Measurements from ENCODE around the gene SEPTIN7.

DNA sequence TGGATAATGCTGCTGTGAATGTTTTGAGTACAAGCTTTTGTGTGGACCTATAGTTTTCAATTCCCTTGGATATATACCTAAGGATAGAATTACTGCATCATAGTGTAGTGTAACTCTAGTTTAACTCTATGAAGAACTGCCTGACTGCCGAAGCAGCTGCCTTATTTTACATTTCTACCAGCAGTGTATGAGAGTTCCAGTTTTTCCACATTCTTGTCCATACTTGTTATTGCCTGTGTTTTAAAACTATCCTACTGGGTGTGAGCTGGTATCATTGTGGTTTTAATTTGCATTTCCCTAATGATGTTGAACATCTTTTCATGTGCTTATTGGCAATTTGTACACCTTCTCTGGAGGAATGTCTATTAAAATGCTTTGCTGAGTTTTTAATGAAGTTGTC lies 15.7 kb downstream of the SEPTIN7 start:
- TF ChIP-seq CEBPB (IDR thresholded peaks at IDR 0.05; ENCODE audit: low read depth, low read length) (no peak), BHLHE40 (IDR thresholded peaks at IDR 0.05; ENCODE audit: low read depth, low read length) (no peak), POLR2A (IDR thresholded peaks at IDR 0.05; ENCODE audit: low read depth, low read length) (no peak), MAFK (IDR thresholded peaks at IDR 0.05; ENCODE audit: low read depth, low read length) (no peak), RAD21 (IDR thresholded peaks at IDR 0.05; ENCODE audit: low read length) (no peak), RFX5 (IDR thresholded peaks at IDR 0.05; ENCODE audit: low read depth, low read length) (no peak), RCOR1 (IDR thresholded peaks at IDR 0.05; ENCODE audit: insufficient replicate concordance, low read length) (no peak), MXI1 (IDR thresholded peaks at IDR 0.05; ENCODE audit: borderline replicate concordance, low read depth, low read length) (no peak), NFE2L2 (IDR thresholded peaks at IDR 0.05; ENCODE audit: low read depth, low read length) (no peak), CHD1 (IDR thresholded peaks at IDR 0.05; ENCODE audit: low read depth, low read length) (no peak)
- TF ChIP-seq, protein P1, sequence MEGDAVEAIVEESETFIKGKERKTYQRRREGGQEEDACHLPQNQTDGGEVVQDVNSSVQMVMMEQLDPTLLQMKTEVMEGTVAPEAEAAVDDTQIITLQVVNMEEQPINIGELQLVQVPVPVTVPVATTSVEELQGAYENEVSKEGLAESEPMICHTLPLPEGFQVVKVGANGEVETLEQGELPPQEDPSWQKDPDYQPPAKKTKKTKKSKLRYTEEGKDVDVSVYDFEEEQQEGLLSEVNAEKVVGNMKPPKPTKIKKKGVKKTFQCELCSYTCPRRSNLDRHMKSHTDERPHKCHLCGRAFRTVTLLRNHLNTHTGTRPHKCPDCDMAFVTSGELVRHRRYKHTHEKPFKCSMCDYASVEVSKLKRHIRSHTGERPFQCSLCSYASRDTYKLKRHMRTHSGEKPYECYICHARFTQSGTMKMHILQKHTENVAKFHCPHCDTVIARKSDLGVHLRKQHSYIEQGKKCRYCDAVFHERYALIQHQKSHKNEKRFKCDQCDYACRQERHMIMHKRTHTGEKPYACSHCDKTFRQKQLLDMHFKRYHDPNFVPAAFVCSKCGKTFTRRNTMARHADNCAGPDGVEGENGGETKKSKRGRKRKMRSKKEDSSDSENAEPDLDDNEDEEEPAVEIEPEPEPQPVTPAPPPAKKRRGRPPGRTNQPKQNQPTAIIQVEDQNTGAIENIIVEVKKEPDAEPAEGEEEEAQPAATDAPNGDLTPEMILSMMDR (conservative IDR thresholded peaks at IDR 0.05; ENCODE audit: low read depth, low read length), result no peak
- TF ChIP-seq, protein P2, sequence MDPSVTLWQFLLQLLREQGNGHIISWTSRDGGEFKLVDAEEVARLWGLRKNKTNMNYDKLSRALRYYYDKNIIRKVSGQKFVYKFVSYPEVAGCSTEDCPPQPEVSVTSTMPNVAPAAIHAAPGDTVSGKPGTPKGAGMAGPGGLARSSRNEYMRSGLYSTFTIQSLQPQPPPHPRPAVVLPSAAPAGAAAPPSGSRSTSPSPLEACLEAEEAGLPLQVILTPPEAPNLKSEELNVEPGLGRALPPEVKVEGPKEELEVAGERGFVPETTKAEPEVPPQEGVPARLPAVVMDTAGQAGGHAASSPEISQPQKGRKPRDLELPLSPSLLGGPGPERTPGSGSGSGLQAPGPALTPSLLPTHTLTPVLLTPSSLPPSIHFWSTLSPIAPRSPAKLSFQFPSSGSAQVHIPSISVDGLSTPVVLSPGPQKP (IDR thresholded peaks at IDR 0.05; ENCODE audit: borderline replicate concordance, low read depth, low read length), result no peak
